Nephron (organoid): Measurements from ENCODE around the gene MED29.

Source experiments
- H3K27ac Mint-ChIP-seq, 3 experiments: 2 replicates each; pipeline ENCODE4 v1.8.0; 2020; ENCODE audit warnings: mixed read lengths in 3 of 3, mild to moderate bottlenecking in 2 of 3, moderate library complexity in 1 of 3
- H3K27me3 Mint-ChIP-seq: 2 replicates; pipeline ENCODE4 v1.8.0; 2021; ENCODE audit warnings: low read depth, mild to moderate bottlenecking, moderate library complexity, mixed read lengths
- H3K36me3 Mint-ChIP-seq: 2 replicates; pipeline ENCODE4 v1.8.0; 2020; ENCODE audit warnings: low read depth, mixed read lengths
- H3K4me1 Mint-ChIP-seq: 2 replicates; pipeline ENCODE4 v1.8.0; 2020; ENCODE audit warnings: mixed read lengths
- H3K4me3 Mint-ChIP-seq, 3 experiments: 2 replicates each; pipeline ENCODE4 v1.8.0; 2020; ENCODE audit warnings: mild to moderate bottlenecking in 3 of 3, mixed read lengths in 3 of 3, moderate library complexity in 2 of 3
- H3K9me3 Mint-ChIP-seq: 2 replicates; pipeline ENCODE4 v1.8.0; 2020; ENCODE audit warnings: mixed read lengths
- TF ChIP-seq, protein P1 (sequence below), 3 experiments: fragments of 200-600 bp; sonication (generic); IDR thresholded peaks; one replicate each; pipeline ENCODE4 v1.5.0; 2021; ENCODE audit warnings: antibody characterized with exemption in 3 of 3; ENCODE audit not compliant: unreplicated experiment in 3 of 3

Gene MED29

DNA sequence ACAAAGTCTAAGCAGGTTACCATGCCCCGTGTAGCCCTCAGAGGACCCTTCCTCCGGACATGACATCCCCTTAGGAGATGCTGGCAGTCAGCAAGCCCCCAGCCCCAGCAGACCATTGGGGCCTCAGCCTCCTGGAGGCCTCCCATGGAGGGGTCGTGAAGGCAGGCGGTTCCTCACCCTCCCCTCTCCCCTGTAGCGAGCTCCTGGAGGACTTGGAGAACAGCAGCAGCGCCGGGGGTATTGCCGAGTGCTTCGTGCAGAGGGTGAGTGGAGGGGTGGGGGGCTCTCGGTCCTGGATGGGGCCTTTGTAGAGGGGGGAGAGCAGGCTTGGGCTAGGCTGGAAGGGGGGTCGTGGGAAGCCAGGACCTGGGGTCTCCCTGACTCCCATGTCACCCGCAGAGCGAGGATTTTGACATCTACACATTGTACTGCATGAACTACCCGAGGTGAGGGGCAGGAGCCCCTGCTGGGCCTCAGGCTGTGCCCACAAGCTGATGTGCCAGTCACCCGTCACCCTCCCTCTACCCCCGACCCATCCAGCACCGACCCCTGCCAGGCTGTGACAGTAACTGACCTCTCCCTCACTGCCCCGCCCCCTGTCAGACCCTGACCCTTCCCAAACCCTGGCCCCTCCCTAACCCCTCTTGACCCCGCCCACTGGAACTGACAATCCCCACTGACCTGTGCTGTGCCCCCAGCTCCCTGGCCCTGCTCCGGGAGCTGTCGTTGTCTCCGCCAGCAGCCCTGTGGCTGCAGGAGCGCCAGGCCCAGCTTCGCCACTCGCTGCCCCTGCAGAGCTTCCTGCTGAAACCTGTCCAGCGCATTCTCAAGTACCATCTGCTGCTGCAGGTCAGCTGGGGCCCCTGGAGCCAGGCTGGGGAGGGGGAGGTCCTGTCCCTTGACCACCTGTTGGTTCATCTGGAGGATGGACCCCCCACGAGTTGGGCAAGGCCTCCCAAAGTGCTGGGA lies 25.3 kb downstream of the MED29 start:
- Mint-ChIP-seq H3K27ac (no peak overlapping the region), H3K36me3 (peaks cover 48% of the 10 kb centered on the region), H3K4me1 (peaks cover 19% of the 10 kb centered on the region), H3K27me3 (peaks cover 5% of the 10 kb centered on the region), H3K9me3 (no peaks in the 10 kb centered on the region), H3K4me3 (no peak overlapping the region)
- TF ChIP-seq, protein P1, sequence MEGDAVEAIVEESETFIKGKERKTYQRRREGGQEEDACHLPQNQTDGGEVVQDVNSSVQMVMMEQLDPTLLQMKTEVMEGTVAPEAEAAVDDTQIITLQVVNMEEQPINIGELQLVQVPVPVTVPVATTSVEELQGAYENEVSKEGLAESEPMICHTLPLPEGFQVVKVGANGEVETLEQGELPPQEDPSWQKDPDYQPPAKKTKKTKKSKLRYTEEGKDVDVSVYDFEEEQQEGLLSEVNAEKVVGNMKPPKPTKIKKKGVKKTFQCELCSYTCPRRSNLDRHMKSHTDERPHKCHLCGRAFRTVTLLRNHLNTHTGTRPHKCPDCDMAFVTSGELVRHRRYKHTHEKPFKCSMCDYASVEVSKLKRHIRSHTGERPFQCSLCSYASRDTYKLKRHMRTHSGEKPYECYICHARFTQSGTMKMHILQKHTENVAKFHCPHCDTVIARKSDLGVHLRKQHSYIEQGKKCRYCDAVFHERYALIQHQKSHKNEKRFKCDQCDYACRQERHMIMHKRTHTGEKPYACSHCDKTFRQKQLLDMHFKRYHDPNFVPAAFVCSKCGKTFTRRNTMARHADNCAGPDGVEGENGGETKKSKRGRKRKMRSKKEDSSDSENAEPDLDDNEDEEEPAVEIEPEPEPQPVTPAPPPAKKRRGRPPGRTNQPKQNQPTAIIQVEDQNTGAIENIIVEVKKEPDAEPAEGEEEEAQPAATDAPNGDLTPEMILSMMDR (IDR thresholded peaks at IDR 0.05; ENCODE audit: unreplicated experiment in 3 of 3): no peak

DNA sequence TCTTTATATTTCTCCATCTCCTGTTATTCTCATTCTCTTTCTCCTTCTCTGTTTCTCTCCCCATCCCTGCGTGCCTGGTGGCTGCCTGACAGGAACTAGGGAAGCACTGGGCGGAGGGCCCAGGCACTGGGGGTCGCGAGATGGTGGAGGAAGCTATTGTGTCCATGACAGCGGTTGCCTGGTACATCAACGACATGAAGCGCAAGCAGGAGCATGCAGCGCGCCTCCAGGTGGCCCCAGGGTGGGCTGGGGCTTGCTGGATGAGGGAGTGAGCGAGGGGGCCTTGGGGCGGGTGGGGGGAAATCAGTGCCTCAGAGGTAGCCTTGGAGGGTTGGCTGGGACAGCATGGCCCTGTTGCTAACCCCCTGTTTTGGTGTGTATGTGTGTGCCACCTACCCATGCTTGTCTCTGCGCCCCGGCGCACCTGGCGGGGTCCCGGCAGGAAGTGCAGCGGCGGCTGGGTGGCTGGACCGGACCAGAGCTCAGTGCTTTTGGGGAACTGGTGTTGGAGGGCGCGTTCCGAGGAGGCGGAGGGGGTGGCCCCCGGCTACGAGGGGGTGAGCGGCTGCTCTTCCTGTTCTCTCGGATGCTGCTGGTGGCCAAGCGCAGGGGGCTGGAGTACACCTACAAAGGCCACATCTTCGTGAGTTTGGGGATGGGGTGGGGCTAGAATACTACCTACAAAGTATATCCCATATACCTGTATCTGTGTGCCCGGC lies 26.4 kb downstream of the MED29 start:
- TF ChIP-seq, protein P1 (IDR thresholded peaks at IDR 0.05; ENCODE audit: unreplicated experiment in 3 of 3): no peak
- no peaks in the 10 kb centered on the region for H3K27me3 Mint-ChIP-seq
- no peak overlapping the region for H3K27ac Mint-ChIP-seq
- peaks cover 50% of the 10 kb centered on the region for H3K36me3 Mint-ChIP-seq
- H3K4me1 Mint-ChIP-seq: peaks cover 10% of the 10 kb centered on the region
- no peaks in the 10 kb centered on the region for H3K9me3 Mint-ChIP-seq
- peak overlapping the region; percentile 65 to 74 (median 73) for H3K4me3 Mint-ChIP-seq

DNA sequence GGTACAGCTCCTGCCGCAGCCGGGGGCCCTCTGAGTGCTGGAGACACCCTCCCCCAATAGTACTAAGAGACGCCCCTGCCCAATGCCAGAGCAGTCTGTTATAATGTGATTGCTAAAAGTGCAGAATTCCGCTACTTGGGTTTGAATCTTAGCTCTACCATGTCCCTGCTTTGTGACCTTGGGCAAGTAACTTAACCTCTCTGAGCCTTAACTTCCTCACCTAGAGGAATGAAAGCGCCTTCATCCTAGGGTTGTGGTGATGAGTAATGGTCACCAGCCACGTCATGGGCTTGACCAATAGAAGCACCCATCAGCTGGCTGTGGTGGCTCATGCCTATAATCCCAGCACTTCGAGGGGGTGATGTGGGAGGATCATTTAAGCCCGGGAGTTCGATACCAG lies 27.8 kb downstream of the MED29 start:
- Mint-ChIP-seq H3K9me3 (no peaks in the 10 kb centered on the region), H3K27me3 (no peaks in the 10 kb centered on the region)

DNA sequence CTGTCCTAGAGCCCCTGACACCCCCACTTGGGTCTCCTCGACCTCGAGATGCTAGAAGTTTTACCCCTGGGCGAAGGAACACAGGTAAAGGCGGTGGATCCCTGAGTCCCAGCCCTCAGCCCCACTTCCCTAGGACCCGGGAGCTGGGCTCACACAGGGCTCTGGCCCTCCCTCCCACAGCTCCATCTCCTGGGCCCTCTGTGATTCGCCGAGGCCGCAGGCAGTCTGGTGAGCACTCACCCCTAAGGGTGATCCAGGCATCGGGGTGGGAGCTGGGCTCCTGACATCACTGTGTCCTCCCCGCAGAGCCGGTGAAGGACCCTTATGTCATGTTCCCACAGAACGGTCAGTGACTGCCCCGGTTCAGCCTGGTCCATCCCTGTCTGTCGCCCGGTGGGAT lies 29.6 kb downstream of the MED29 start:
- peaks cover 54% of the 10 kb centered on the region for H3K36me3 Mint-ChIP-seq
- H3K27me3 Mint-ChIP-seq: no peaks in the 10 kb centered on the region
- H3K4me1 Mint-ChIP-seq: peaks cover 3% of the 10 kb centered on the region
- no peaks in the 10 kb centered on the region for H3K9me3 Mint-ChIP-seq
- no peak overlapping the region for H3K27ac Mint-ChIP-seq
- no peak overlapping the region for H3K4me3 Mint-ChIP-seq
- TF ChIP-seq, protein P1 (IDR thresholded peaks at IDR 0.05; ENCODE audit: unreplicated experiment in 3 of 3): no peak

More for the DNA sequence above, 27.8 kb downstream of the MED29 start:
- Mint-ChIP-seq H3K27ac (no peak overlapping the region), H3K36me3 (peaks cover 58% of the 10 kb centered on the region), H3K4me3 (peak overlapping the region in 1 of 3 experiments; percentile 62), H3K4me1 (peaks cover 9% of the 10 kb centered on the region)
- TF ChIP-seq, protein P1 (IDR thresholded peaks at IDR 0.05; ENCODE audit: unreplicated experiment in 3 of 3): no peak

DNA sequence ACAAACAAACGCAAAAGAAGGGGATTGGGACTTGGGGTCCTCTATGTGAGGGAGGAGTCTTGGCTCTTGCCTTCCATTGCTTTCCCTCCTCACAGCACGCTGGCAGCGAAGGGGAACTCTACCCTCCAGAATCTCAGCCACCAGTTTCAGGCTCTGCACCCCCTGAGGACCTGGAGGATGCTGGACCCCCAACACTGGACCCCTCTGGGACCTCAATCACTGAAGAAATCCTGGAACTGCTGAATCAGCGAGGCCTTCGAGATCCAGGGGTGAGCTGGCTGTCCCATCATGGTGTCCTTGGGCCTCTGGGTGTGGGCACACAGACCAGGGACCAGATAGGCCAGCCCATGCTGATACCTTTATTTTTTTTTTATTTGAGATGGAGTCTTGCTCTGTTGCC lies 30.8 kb downstream of the MED29 start:
- Mint-ChIP-seq H3K9me3 (no peaks in the 10 kb centered on the region), H3K4me1 (peaks cover 12% of the 10 kb centered on the region), H3K36me3 (peaks cover 59% of the 10 kb centered on the region), H3K27me3 (no peaks in the 10 kb centered on the region), H3K4me3 (no peak overlapping the region), H3K27ac (no peak overlapping the region)
- TF ChIP-seq, protein P1 (IDR thresholded peaks at IDR 0.05; ENCODE audit: unreplicated experiment in 3 of 3): no peak
